IMR-90 (cell line): ENCODE measurements around the gene CHCHD1. TPM values are rescaled to one million over a fixed set of nuclear protein-coding genes. Genes with fewer than 3 reads are reported as not detected.

Experiments used
- ATAC-seq: fragments of 200-7000 bp; cut with Tn5 transposase; 2 replicates; pipeline ENCODE4 v1.9.1; 2020; ENCODE audit warnings: low read depth, mild to moderate bottlenecking, moderate library complexity
- BruUV-seq: library from RNA; stranded (reverse); fragments of 400-500 nt; replicated peaks from 2 replicates; lab custom pipeline; 2021; lab: Mats Ljungman, UMichigan
- CTCF ChIA-PET: fragments of 300-600 bp; formaldehyde crosslinking; extraction: SDS; loops from one replicate; lab custom pipeline; 2021; ENCODE audit warnings: antibody characterized with exemption; lab: Yijun Ruan, JAX
- POLR2A ChIA-PET: fragments of 300-600 bp; sonication (Branson Sonifier 250); formaldehyde crosslinking; loops from one replicate; lab custom pipeline; 2022; ENCODE audit warnings: antibody characterized with exemption; ENCODE audit not compliant: unreplicated experiment; lab: Charles Lee
- DNase-seq: peaks from one replicate; pipeline ENCODE4 v3.0.0; 2013
- H2AFZ ChIP-seq: replicated peaks from 2 replicates; pipeline ENCODE3; 2013; ENCODE audit warnings: low read length, mild to moderate bottlenecking; ENCODE audit not compliant: poor library complexity
- H2AK5ac ChIP-seq: 2 replicates; pipeline ENCODE4 v1.6.1; 2013; ENCODE audit warnings: low read depth, low read length, inconsistent platforms
- H2AK9ac ChIP-seq: replicated peaks from 2 replicates; pipeline ENCODE3; 2013; ENCODE audit warnings: mild to moderate bottlenecking, low read depth, low read length, moderate library complexity; ENCODE audit not compliant: poor library complexity
- H2BK120ac ChIP-seq: 2 replicates; pipeline ENCODE4 v1.6.1; 2013; ENCODE audit warnings: low read depth, low read length, inconsistent platforms
- H2BK15ac ChIP-seq: 3 replicates; pipeline ENCODE4 v1.6.1; 2013; ENCODE audit warnings: low read depth, low read length, inconsistent platforms
- H2BK20ac ChIP-seq: 2 replicates; pipeline ENCODE4 v1.6.1; 2013; ENCODE audit warnings: low read depth, mild to moderate bottlenecking, inconsistent platforms, low read length, moderate library complexity
- H2BK5ac ChIP-seq: 2 replicates; pipeline ENCODE4 v1.6.1; 2013; ENCODE audit warnings: mild to moderate bottlenecking, low read depth, low read length, inconsistent platforms; ENCODE audit not compliant: poor library complexity, severe bottlenecking
- H3K14ac ChIP-seq: replicated peaks from 2 replicates; pipeline ENCODE4 v1.6.1; 2013; ENCODE audit warnings: low read depth, low read length, inconsistent platforms
- H3K18ac ChIP-seq: 2 replicates; pipeline ENCODE4 v1.6.1; 2013; ENCODE audit warnings: low read depth, low read length, control low read depth
- H3K23ac ChIP-seq: 2 replicates; pipeline ENCODE4 v1.6.1; 2013; ENCODE audit warnings: low read depth, low read length, inconsistent platforms
- H3K27ac ChIP-seq: 2 replicates; pipeline ENCODE4 v1.5.1; 2013; ENCODE audit warnings: mild to moderate bottlenecking, control low read depth, low read length; ENCODE audit not compliant: insufficient read depth
- H3K27me3 ChIP-seq: 2 replicates; pipeline ENCODE4 v1.6.1; 2013; ENCODE audit warnings: low read length; ENCODE audit not compliant: control insufficient read depth, insufficient read depth
- H3K36me3 ChIP-seq: 2 replicates; pipeline ENCODE4 v1.6.1; 2013; ENCODE audit warnings: low read length, mixed read lengths; ENCODE audit not compliant: control insufficient read depth, insufficient read depth
- H3K4ac ChIP-seq: 2 replicates; pipeline ENCODE4 v1.6.1; 2013; ENCODE audit warnings: low read depth, low read length, inconsistent platforms
- H3K4me1 ChIP-seq: 2 replicates; pipeline ENCODE4 v1.6.1; 2013; ENCODE audit warnings: low read length, mixed read lengths; ENCODE audit not compliant: control insufficient read depth, insufficient read depth
- H3K4me2 ChIP-seq: 2 replicates; pipeline ENCODE4 v1.6.1; 2013; ENCODE audit warnings: low read depth, mild to moderate bottlenecking, control low read depth, low read length, moderate library complexity
- H3K4me3 ChIP-seq: 2 replicates; pipeline ENCODE4 v1.5.1; 2013; ENCODE audit warnings: low read depth, mild to moderate bottlenecking, control low read depth, low read length, moderate library complexity; ENCODE audit not compliant: insufficient read depth
- H3K56ac ChIP-seq: 2 replicates; pipeline ENCODE4 v1.6.1; 2013; ENCODE audit warnings: low read length, inconsistent platforms; ENCODE audit not compliant: insufficient read depth; ENCODE audit errors: extremely low read depth
- H3K79me1 ChIP-seq, 2 experiments: 2 replicates each; pipeline ENCODE4 v1.6.1; 2013; ENCODE audit warnings: low read length in 2 of 2, inconsistent platforms in 1 of 2, low read depth in 1 of 2
- H3K9ac ChIP-seq: 2 replicates; pipeline ENCODE4 v1.6.1; 2013; ENCODE audit warnings: low read depth, low read length, control low read depth
- H3K9me1 ChIP-seq: 2 replicates; pipeline ENCODE4 v1.6.1; 2013; ENCODE audit warnings: low read length, inconsistent platforms; ENCODE audit not compliant: insufficient read depth
- H3K9me3 ChIP-seq: 2 replicates; pipeline ENCODE4 v1.6.1; 2013; ENCODE audit warnings: low read length; ENCODE audit not compliant: control insufficient read depth, insufficient read depth
- H4K20me1 ChIP-seq: 2 replicates; pipeline ENCODE4 v1.6.1; 2013; ENCODE audit warnings: low read length, inconsistent platforms; ENCODE audit not compliant: insufficient read depth
- H4K5ac ChIP-seq: 2 replicates; pipeline ENCODE4 v1.6.1; 2013; ENCODE audit warnings: mild to moderate bottlenecking, low read depth, low read length, control low read depth
- H4K8ac ChIP-seq, 2 experiments: 2 replicates each; pipeline ENCODE4 v1.6.1; 2013; ENCODE audit warnings: low read depth in 2 of 2, low read length in 2 of 2, control low read depth in 1 of 2, inconsistent platforms in 1 of 2
- H4K91ac ChIP-seq: 2 replicates; pipeline ENCODE4 v1.6.1; 2013; ENCODE audit warnings: low read depth, low read length, inconsistent platforms; ENCODE audit not compliant: insufficient read depth
- NFE2L2 ChIP-seq: fragments of 150-350 bp; IDR thresholded peaks from 2 replicates; pipeline ENCODE4 v1.6.1; 2016; ENCODE audit warnings: low read depth, mild to moderate bottlenecking, low read length
- SMC3 ChIP-seq: fragments of 150-350 bp; IDR thresholded peaks from 2 replicates; pipeline ENCODE4 v1.6.1; 2016; ENCODE audit warnings: low read depth, mild to moderate bottlenecking, antibody characterized with exemption, low read length, moderate library complexity
- WGBS, 2 experiments: methylation state at CpG; one replicate each; pipeline versions ENCODE4 v1.1.5 to v1.1.7; 2013; ENCODE audit warnings: missing lambda C conversion rate in 2 of 2; ENCODE audit not compliant: insufficient read length in 1 of 2; ENCODE audit errors: extremely low coverage in 2 of 2; 5-methylcytosine and 5-hydroxymethylcytosine counted together
- dilution Hi-C: fragments of 300-500 bp; cut with HindIII; formaldehyde crosslinking; loops from one replicate; pipeline ENCODE4 v1.14.3; 2018; ENCODE audit warnings: low sequenced_read_pairs; ENCODE audit not compliant: unreplicated experiment
- in situ Hi-C: fragments of 300-500 bp; cut with MboI; formaldehyde crosslinking; loops from 3 replicates; pipeline ENCODE4 v1.14.3; 2019; ENCODE audit warnings: low sequenced_read_pairs, inconsistent platforms, mixed read lengths
- intact Hi-C: fragments of 100-400 bp; cut with micrococcal nuclease; formaldehyde crosslinking; loops from 2 replicates; pipeline ENCODE4 v1.10.0; 2022
- polyA plus RNA-seq, 3 experiments: library from polyadenylated mRNA; depleted of rRNA; stranded (reverse); fragments of >200 nt; gene quantifications; 2 replicates each; pipeline ENCODE4 v1.2.3, GENCODE V29; 2012; ENCODE audit warnings: low replicate concordance in 1 of 3
- total RNA-seq: library from RNA; depleted of rRNA; stranded (reverse); fragments of >200 nt; gene quantifications from 2 replicates; pipeline ENCODE4 v1.2.3, GENCODE V29; 2012
- TF ChIP-seq, protein P1 (sequence below): fragments of 150-350 bp; IDR thresholded peaks from 2 replicates; pipeline ENCODE4 v1.6.1; 2017; ENCODE audit warnings: mild to moderate bottlenecking, antibody characterized with exemption, low read length, low read depth
- TF ChIP-seq, protein P2 (sequence below): fragments of 150-350 bp; IDR thresholded peaks from 2 replicates; pipeline ENCODE4 v1.6.1; 2016; ENCODE audit warnings: low read depth, mild to moderate bottlenecking, low read length, moderate library complexity, borderline replicate concordance

CHCHD1 gene
- total and polyA plus RNA-seq, 2 of the 4 experiments (the other 2 are of a cell fraction), result 11.5 to 21.0 TPM

DNA sequence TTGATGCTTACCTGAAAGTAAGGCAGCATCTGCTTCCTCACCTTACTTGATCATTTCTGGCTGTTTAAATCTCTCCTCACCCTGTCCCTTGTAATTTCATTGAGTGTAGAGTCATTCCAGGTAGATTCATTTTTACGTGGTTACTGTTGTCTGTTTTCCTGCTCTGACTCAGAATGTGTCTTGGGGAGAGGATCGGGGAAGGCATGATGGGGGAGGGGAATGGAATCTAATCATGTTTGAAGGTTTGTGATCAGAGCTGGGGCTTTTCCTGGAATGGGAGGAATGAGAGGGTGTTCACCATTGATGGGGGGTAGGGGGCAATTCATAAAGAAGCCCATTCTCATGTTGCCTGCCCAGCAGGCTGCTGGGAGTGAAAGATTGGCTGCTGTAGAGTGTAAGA, 18.9 kb upstream of the CHCHD1 start:
- H3K27ac ChIP-seq, result no peak overlapping the region
- H3K36me3 ChIP-seq, result peaks cover 71% of the 10 kb centered on the region
- no peak overlapping the region; the same call in 1 of the 2 replicates for H3K23ac ChIP-seq
- peak overlapping the region; percentile 1 for H2BK5ac ChIP-seq
- H3K4me2 ChIP-seq, result no peak overlapping the region
- peaks cover 27% of the 10 kb centered on the region for H3K9me1 ChIP-seq
- H3K27me3 ChIP-seq, result no peaks in the 10 kb centered on the region
- H2BK15ac ChIP-seq, result no peak overlapping the region
- no peak overlapping the region for H4K5ac ChIP-seq
- H3K4ac ChIP-seq, result no peak overlapping the region
- H4K8ac ChIP-seq, result peak overlapping the region in 1 of 2 experiments; percentile 26; a peak in 1 of 4 replicates
- peak; percentile 53 for DNase-seq
- H2BK20ac ChIP-seq, result no peak overlapping the region
- no peak overlapping the region for H2AK5ac ChIP-seq
- H2AFZ ChIP-seq, result no peak overlapping the region
- intact Hi-C loops, result no loop called here
- ChIA-PET CTCF (no interaction called here), POLR2A (no interaction called here)
- dilution Hi-C loops, result no loop called here
- 17% methylated on average over 2 of the region's 2 CpGs; no CpG with 5 or more reads in 1 of the 2 experiments for WGBS, 2 experiments
- no peak overlapping the region for H3K14ac ChIP-seq
- peaks cover 33% of the 10 kb centered on the region for H4K20me1 ChIP-seq
- peaks cover 11% of the 10 kb centered on the region for H3K4me1 ChIP-seq
- no peak overlapping the region for H3K4me3 ChIP-seq
- peaks cover 57 to 77% of the 10 kb centered on the region in 2 experiments for H3K79me1 ChIP-seq
- H3K56ac ChIP-seq, result no peak overlapping the region
- ATAC-seq, result peak; percentile 64
- H3K9ac ChIP-seq, result no peak overlapping the region
- no peak overlapping the region for H2AK9ac ChIP-seq
- TF ChIP-seq, protein P1, sequence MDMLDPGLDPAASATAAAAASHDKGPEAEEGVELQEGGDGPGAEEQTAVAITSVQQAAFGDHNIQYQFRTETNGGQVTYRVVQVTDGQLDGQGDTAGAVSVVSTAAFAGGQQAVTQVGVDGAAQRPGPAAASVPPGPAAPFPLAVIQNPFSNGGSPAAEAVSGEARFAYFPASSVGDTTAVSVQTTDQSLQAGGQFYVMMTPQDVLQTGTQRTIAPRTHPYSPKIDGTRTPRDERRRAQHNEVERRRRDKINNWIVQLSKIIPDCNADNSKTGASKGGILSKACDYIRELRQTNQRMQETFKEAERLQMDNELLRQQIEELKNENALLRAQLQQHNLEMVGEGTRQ, result no peak
- TF ChIP-seq, protein P2, sequence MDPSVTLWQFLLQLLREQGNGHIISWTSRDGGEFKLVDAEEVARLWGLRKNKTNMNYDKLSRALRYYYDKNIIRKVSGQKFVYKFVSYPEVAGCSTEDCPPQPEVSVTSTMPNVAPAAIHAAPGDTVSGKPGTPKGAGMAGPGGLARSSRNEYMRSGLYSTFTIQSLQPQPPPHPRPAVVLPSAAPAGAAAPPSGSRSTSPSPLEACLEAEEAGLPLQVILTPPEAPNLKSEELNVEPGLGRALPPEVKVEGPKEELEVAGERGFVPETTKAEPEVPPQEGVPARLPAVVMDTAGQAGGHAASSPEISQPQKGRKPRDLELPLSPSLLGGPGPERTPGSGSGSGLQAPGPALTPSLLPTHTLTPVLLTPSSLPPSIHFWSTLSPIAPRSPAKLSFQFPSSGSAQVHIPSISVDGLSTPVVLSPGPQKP, result no peak
- TF ChIP-seq NFE2L2 (no peak), SMC3 (0 out of 2 replicates have a peak, but pooled peaks have one; percentile 2)
- no peak overlapping the region for H2BK120ac ChIP-seq
- in situ Hi-C loops, result no loop called here
- H4K91ac ChIP-seq, result no peak overlapping the region
- H3K9me3 ChIP-seq, result no peaks in the 10 kb centered on the region
- no peak overlapping the region for H3K18ac ChIP-seq
- no TSS peak for BruUV-seq
